NK-92 (cell line): Measurements from ENCODE around the gene DENND2D.

Experiments
- DNase-seq: peaks from one replicate; lab custom pipeline; 2025; ENCODE audit not compliant: unreplicated experiment; lab: John Stamatoyannopoulos, UW

DENND2D gene

DNA sequence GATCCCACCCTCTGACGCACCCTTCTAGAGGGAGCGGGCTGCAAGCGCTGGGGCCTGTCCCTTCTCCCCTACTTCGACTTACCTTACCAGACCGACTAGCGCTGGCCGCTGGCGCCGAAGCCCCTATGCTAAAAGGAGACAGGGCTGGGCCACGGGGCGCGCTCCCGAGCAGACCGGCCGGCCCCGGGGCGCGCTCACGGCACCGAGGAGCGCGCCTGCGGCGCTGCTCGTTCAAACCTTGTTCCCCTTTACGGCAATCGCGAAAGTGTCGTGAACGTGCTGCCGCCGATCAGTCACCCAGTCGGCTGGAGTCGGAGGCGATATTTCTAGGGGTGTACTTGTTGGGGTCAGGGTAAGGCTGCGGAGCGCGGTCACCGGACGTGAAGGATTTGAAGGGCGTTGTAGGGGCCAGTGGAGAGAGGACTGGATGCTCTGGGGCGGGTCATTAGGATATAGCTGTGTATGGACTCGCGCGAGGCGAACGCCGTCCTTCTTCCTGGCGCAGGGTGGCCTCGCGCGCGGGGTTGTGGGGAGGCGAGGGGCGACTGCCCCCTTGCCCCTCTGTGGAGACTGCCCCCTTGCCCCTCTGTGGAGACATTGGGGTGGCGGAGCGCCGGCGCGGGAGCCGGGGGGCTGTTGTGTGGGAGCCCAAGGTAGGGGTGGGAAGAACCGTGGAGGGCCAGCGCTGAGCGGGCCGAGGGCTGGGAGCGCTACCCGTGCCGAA, 60.3 kb downstream of the DENND2D start, which contains the start of the genes CEPT1 and DRAM2:
Gene CEPT1 (plus strand): TSS at position 268 of the 724 bp plus-strand sequence. CDS start 7,492 bp downstream, outside the sequence.
Gene DRAM2 (minus strand): TSS at position 138 of the 724 bp plus-strand sequence. CDS start 8,539 bp downstream, outside the sequence.
- peak; percentile 39 for DNase-seq

DNA sequence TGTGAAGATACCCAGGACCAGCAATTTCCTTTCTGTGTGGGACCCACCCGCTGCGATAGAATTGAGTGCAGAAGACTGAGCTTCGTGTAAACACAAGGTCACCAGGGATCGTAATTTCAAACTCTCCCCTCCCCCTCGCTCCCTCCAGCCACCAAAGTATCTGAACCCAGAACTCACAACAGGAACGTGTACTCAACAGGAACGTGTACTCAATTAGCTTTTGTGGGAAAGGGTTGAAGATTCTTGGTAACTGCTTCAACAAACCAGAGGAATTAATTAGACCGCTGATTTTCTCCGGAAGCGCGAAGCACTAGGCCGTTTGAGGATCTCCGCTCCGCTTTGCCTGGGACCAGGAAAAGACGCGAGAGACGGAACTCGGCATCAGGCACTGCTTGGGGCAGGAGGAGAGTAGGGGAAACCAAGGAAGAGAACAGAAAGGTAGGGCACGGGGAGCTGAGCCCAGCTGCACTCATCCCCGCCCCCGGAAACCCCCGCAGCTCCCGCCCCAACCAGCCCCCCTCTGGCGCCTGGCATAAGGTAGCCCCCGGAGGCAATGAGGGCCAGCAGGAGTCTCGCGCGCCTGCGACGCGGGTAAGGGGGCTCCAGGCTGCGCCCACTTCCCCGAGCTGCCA, 61.0 kb downstream of the DENND2D start:
- no peak for DNase-seq
